Stimulated activated CD4-positive, alpha-beta T cell treated with anti-CD3 and anti-CD28 coated beads, Interleukin-4, amount 100 ng/mL, for 1 hour (primary cell): ENCODE data around the gene MATN4.
"Not testable (repeated sequence)": the region's sequence is repeated elsewhere in the genome, so short reads cannot be mapped to it uniquely, and the experiment has no call there.

ENCODE experiments used
- DNase-seq: peaks from one replicate; pipeline ENCODE4 v3.0.0-alpha.2; 2020

The MATN4 gene

GRCh38 chr20:45308117-45308778, at the start of gene MATN4:
TSS of gene MATN4 (minus strand) at chr20:45308299. CDS start at chr20:45305582, 2,717 bp downstream.
- no peak for DNase-seq

- no peak for DNase-seq
These were observed 47.3 kb upstream of the MATN4 start for GRCh38 chr20:45355209-45356084.

- DNase-seq = no peak
These were observed 46.5 kb upstream of the MATN4 start for GRCh38 chr20:45354423-45355208.

GRCh38 chr20:45353746-45354145, 45.6 kb upstream of the MATN4 start:
- no peak for DNase-seq

- DNase-seq = no peak
These were observed 44.6 kb upstream of the MATN4 start for GRCh38 chr20:45352729-45353128.

GRCh38 chr20:45350795-45351194, 42.7 kb upstream of the MATN4 start:
- not testable (repeated sequence) for DNase-seq

- DNase-seq = no peak
These were observed 42.1 kb upstream of the MATN4 start for GRCh38 chr20:45350217-45350616.

GRCh38 chr20:45347936-45348778, 40.1 kb upstream of the MATN4 start, which contains the start of gene SDC4:
TSS of gene SDC4 (minus strand) at chr20:45348424. CDS start at chr20:45348384, 40 bp downstream.
- peak; percentile 71 for DNase-seq

GRCh38 chr20:45347297-45347935, 39.3 kb upstream of the MATN4 start:
- DNase-seq = no peak

- DNase-seq = no peak
These were observed 38.8 kb upstream of the MATN4 start for GRCh38 chr20:45346851-45347250.

- DNase-seq = no peak
These were observed 38.2 kb upstream of the MATN4 start for GRCh38 chr20:45346291-45346718.

GRCh38 chr20:45345104-45345936, 37.2 kb upstream of the MATN4 start:
- no peak for DNase-seq

GRCh38 chr20:45344168-45344860, 36.2 kb upstream of the MATN4 start:
- no peak for DNase-seq

GRCh38 chr20:45343532-45344167, 35.6 kb upstream of the MATN4 start:
- DNase-seq = no peak

- no peak for DNase-seq
These were observed 34.9 kb upstream of the MATN4 start for GRCh38 chr20:45342855-45343531.

- DNase-seq = no peak
These were observed 34.1 kb upstream of the MATN4 start for GRCh38 chr20:45341939-45342854.

GRCh38 chr20:45341579-45341938, 33.5 kb upstream of the MATN4 start:
- DNase-seq = no peak

GRCh38 chr20:45340951-45341350, 32.9 kb upstream of the MATN4 start:
- no peak for DNase-seq
